GM19455 (cell line): ENCODE data around the gene UGT2B11.
"Not testable (repeated sequence)": the region's sequence is repeated elsewhere in the genome, so short reads cannot be mapped to it uniquely, and the experiment has no call there.

Source experiments
- ATAC-seq: cut with Tn5 transposase; IDR thresholded peaks from one replicate; pipeline ENCODE4 v1.9.1; 2021; ENCODE audit not compliant: unreplicated experiment

Gene UGT2B11

GRCh38 chr4:69214716-69215115, at the start of gene UGT2B11:
TSS of gene UGT2B11 (minus strand) at chr4:69214748. CDS start at chr4:69214722, 26 bp downstream.
- ATAC-seq = no peak

DNA sequence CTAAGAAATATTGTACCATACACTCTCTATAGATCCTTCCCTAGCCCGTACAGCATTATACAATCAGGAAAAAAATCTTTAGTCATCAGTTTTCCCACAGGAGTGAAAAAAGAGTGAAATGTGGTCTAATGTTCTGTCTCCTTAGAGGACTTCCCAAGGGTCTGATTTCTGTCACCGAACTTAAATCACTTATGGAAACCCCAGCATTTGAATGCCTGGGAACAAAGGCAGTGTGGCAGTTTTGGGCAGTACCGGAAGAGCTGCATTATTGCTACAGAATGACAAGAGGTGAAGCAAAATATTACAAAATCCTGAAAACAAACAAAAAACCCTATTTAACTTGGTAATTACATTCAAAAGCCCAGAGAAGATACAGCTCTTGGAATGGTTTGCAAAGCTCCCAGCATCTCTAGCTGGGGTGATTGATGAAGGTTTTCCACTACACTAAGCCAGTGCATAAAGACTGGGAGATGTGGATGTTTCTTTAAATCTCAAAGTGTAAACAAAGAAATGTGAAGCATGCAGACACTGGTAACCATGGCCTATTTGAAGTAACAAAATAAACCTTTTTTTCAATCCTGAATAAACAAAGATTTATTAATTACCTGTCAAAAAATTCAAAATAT, 38.7 kb upstream of the UGT2B11 start:
- ATAC-seq = not testable (repeated sequence)

DNA sequence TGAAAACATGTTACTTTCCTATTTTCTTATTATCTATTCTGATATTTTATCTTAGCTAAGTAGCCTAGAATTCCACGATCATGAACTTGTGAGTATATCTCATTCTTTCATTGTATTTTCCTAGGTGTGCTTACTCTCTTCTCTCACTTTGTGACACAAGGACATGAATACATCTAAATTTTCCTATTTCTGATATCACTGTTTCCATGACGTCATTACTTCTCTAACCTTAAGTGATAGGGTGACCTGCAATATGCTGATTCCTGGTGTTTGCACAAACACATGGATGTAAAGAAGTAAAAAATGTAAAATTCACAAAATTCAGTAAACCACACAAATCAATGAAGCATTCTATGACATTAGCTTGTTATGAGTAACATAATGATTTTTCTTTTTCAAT, 36.3 kb upstream of the UGT2B11 start:
- not testable (repeated sequence) for ATAC-seq

DNA sequence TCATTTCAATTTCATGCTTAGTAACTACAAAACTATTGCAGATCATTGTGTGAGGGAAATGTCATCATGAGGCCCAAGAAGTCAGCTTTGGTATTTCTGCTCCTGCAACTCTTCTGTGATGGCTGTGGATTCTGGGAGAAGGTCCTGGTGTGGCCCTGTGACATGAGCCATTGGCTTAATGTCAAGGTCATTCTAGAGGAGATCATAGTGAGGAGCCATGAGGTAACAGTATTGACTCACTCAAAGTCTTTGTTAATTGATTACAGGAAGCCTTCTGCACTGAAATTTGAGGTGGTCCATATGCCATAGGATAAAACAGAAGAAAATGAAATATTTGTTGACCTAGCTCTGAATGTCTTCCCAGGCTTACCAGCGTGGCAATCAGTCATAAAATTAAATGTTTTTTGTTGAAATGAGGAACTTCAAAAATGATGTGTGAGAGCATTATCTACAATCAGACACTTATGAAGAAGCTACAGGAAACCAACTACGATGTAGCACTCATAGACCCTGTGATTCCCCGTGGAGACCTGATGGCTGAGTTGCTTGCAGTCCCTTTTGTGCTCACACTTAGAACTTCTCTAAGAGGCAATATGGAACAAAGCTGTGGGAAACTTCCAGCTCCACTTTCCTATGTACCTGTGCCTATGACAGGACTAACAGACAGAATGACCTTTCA, 28.2 kb upstream of the UGT2B11 start:
- ATAC-seq = not testable (repeated sequence)

- not testable (repeated sequence) for ATAC-seq
Measured at GRCh38 chr4:69241746-69242145, 27.2 kb upstream of the UGT2B11 start.

- not testable (repeated sequence) for ATAC-seq
Measured at GRCh38 chr4:69240787-69241186, 26.2 kb upstream of the UGT2B11 start.

DNA sequence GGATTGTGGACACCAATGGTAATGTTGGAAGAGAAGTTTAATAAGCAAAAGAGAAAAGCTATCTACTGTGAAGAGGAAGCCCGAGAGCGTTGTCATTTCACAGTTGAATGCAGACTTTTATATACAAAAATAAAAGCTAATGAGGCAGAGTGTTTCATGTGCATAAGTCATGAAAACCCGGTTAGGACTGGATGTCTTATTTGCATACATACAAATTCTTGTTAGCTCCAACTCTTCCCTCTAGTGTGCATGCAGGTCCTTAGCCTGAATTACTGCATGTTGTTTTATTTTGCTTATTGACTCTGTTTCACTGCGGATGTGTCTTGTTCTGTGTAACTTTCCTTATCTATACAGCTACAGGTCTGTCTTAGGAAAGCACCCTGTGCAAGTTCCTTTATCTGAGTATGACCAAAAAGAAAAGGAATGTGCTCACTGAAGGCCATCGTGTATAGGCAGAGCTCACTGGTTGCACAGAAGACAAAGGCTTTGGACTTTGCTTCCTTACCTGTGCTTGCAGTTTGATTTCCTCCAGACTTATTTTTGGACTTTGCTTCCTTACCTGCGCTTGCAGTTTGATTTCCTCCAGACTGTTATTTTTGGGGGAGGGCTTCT, 25.1 kb upstream of the UGT2B11 start:
- no peak for ATAC-seq

GRCh38 chr4:69239092-69239491, 24.5 kb upstream of the UGT2B11 start:
- no peak for ATAC-seq

GRCh38 chr4:69224891-69225290, 10.3 kb upstream of the UGT2B11 start:
- ATAC-seq = no peak

GRCh38 chr4:69223277-69223676, 8.7 kb upstream of the UGT2B11 start:
- not testable (repeated sequence) for ATAC-seq

DNA sequence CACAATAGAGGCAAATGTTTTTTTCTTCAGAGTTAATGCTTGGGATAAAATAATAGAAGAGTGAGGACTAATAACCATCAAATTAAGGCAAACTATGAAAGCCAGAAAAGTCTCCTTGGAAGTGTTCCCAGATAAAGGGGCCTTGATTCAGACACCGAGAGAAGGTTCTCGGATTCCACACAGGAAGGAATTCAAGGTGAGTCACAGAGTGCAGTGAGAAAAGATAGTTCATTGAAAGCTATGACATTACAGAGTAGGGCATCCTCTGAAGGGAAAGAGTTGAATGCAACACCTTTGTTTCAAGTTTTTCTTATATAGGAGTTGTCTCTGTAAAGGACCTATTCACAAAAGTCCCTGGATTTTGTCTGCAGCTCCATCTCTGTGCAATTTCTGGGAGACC, 3.9 kb upstream of the UGT2B11 start:
- not testable (repeated sequence) for ATAC-seq

DNA sequence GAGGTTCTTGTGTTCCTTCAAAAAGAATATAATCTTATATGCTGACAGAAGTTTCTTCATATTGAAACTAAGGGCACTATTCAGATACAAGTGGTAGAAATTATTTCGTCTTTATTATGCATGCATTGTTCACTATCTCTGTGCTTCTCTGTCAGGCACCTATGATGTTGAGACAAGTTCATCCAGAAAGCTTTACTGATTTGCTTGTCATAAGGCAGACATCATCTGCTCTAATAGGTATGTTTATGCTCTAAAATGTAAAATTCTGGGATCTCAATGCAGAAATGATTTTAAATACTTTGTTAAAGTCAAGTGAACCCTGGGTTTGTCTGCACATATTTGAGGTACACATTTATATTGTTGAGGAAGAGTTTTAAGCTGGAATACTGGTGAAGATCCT, 3.6 kb downstream of the UGT2B11 start:
- no peak for ATAC-seq

- ATAC-seq = not testable (repeated sequence)
Measured at GRCh38 chr4:69198506-69198905, 16.0 kb downstream of the UGT2B11 start.

DNA sequence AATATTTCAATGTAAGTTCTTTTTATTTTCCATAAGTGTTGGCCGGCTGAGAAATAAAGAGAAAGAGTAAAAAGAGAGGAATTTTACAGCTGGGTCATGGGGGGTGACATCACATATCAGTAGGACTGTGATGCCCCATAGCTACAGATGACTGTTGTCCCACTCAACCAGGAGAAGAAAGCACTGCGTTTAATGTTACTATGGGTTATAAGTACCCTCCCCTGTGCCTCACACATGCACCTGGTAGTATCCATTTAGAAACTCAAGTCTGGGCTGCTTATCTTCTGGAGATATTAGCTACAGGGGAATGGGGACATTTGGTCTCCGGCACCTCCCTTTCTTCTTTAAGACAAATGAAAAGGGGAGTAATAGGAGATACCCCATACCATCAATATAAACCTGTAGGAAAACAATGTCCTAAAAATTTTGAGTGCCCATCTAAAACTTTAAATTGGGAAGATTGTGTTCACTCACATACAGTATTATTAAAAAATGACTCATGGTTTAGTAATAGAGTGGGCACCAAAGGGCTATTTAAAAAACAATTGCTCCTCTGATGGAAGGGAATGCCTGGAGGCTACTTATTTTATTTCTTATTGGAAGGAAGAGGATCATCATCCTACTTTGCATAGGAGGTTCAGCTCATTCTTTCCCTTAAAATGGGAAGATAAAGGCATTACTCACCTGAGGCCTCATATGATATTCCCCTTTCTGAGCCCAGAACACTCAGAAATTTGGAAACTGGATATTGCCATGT, 18.2 kb downstream of the UGT2B11 start:
- no peak for ATAC-seq

GRCh38 chr4:69194166-69194565, 20.4 kb downstream of the UGT2B11 start:
- no peak for ATAC-seq

GRCh38 chr4:69191905-69192304, 22.6 kb downstream of the UGT2B11 start:
- not testable (repeated sequence) for ATAC-seq

DNA sequence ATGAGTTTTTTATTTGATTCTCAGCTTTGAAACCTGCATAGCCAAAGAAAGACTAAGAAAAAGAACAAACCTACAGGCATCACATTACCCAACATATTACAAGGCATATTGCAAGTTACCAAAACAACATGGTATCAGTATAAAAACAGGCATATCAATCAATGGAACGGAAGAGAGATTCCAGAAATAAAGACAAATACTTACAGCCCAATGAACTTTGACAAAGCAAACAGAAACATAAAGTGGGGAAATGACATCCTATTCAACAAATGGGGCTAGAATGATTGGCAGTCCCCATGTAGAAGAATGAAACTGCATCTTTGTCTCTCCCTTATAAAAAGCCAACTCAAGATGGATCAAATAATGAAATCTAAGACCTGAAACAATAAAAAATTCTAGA, 23.9 kb downstream of the UGT2B11 start:
- not testable (repeated sequence) for ATAC-seq

GRCh38 chr4:69181519-69182169, 32.9 kb downstream of the UGT2B11 start:
- not testable (repeated sequence) for ATAC-seq

DNA sequence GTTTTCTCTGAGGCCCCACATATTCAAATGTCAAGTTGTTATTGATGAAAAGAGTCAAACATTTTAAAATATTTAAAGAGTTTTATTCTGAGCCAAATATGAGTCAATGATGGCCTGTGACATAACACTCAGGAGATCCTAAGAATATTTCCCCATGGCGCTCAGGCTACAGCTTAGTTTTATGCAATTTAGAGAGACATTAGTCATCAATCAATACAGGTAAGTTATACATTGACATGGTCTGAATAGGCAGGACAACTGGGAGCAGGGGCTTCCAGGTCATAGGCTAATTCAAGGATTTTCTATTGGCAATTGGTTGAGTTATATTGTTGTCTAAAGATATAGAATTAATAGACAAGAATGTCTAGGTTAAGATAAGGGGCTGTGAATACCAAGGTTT, 34.7 kb downstream of the UGT2B11 start:
- not testable (repeated sequence) for ATAC-seq

GRCh38 chr4:69178751-69179205, 35.8 kb downstream of the UGT2B11 start:
- ATAC-seq = not testable (repeated sequence)
